IMR-90 (cell line): ENCODE measurements around the gene TFIP11. TPM values are rescaled to one million over a fixed set of nuclear protein-coding genes. Genes with fewer than 3 reads are reported as not detected.

Experiments
- ATAC-seq: fragments of 200-7000 bp; cut with Tn5 transposase; 2 replicates; pipeline ENCODE4 v1.9.1; 2020; ENCODE audit warnings: low read depth, mild to moderate bottlenecking, moderate library complexity
- BruUV-seq: library from RNA; stranded (reverse); fragments of 400-500 nt; replicated peaks from 2 replicates; lab custom pipeline; 2021; lab: Mats Ljungman, UMichigan
- CTCF ChIA-PET: fragments of 300-600 bp; formaldehyde crosslinking; extraction: SDS; loops from one replicate; lab custom pipeline; 2021; ENCODE audit warnings: antibody characterized with exemption; lab: Yijun Ruan, JAX
- POLR2A ChIA-PET: fragments of 300-600 bp; sonication (Branson Sonifier 250); formaldehyde crosslinking; loops from one replicate; lab custom pipeline; 2022; ENCODE audit warnings: antibody characterized with exemption; ENCODE audit not compliant: unreplicated experiment; lab: Charles Lee
- DNase-seq: peaks from one replicate; pipeline ENCODE4 v3.0.0; 2013
- H2AFZ ChIP-seq: replicated peaks from 2 replicates; pipeline ENCODE3; 2013; ENCODE audit warnings: low read length, mild to moderate bottlenecking; ENCODE audit not compliant: poor library complexity
- H2AK5ac ChIP-seq: 2 replicates; pipeline ENCODE4 v1.6.1; 2013; ENCODE audit warnings: low read depth, low read length, inconsistent platforms
- H2AK9ac ChIP-seq: replicated peaks from 2 replicates; pipeline ENCODE3; 2013; ENCODE audit warnings: mild to moderate bottlenecking, low read depth, low read length, moderate library complexity; ENCODE audit not compliant: poor library complexity
- H2BK120ac ChIP-seq: 2 replicates; pipeline ENCODE4 v1.6.1; 2013; ENCODE audit warnings: low read depth, low read length, inconsistent platforms
- H2BK15ac ChIP-seq: 3 replicates; pipeline ENCODE4 v1.6.1; 2013; ENCODE audit warnings: low read depth, low read length, inconsistent platforms
- H2BK20ac ChIP-seq: 2 replicates; pipeline ENCODE4 v1.6.1; 2013; ENCODE audit warnings: low read depth, mild to moderate bottlenecking, inconsistent platforms, low read length, moderate library complexity
- H2BK5ac ChIP-seq: 2 replicates; pipeline ENCODE4 v1.6.1; 2013; ENCODE audit warnings: mild to moderate bottlenecking, low read depth, low read length, inconsistent platforms; ENCODE audit not compliant: poor library complexity, severe bottlenecking
- H3K14ac ChIP-seq: replicated peaks from 2 replicates; pipeline ENCODE4 v1.6.1; 2013; ENCODE audit warnings: low read depth, low read length, inconsistent platforms
- H3K18ac ChIP-seq: 2 replicates; pipeline ENCODE4 v1.6.1; 2013; ENCODE audit warnings: low read depth, low read length, control low read depth
- H3K23ac ChIP-seq: 2 replicates; pipeline ENCODE4 v1.6.1; 2013; ENCODE audit warnings: low read depth, low read length, inconsistent platforms
- H3K27ac ChIP-seq: 2 replicates; pipeline ENCODE4 v1.5.1; 2013; ENCODE audit warnings: mild to moderate bottlenecking, control low read depth, low read length; ENCODE audit not compliant: insufficient read depth
- H3K27me3 ChIP-seq: 2 replicates; pipeline ENCODE4 v1.6.1; 2013; ENCODE audit warnings: low read length; ENCODE audit not compliant: control insufficient read depth, insufficient read depth
- H3K36me3 ChIP-seq: 2 replicates; pipeline ENCODE4 v1.6.1; 2013; ENCODE audit warnings: low read length, mixed read lengths; ENCODE audit not compliant: control insufficient read depth, insufficient read depth
- H3K4ac ChIP-seq: 2 replicates; pipeline ENCODE4 v1.6.1; 2013; ENCODE audit warnings: low read depth, low read length, inconsistent platforms
- H3K4me1 ChIP-seq: 2 replicates; pipeline ENCODE4 v1.6.1; 2013; ENCODE audit warnings: low read length, mixed read lengths; ENCODE audit not compliant: control insufficient read depth, insufficient read depth
- H3K4me2 ChIP-seq: 2 replicates; pipeline ENCODE4 v1.6.1; 2013; ENCODE audit warnings: low read depth, mild to moderate bottlenecking, control low read depth, low read length, moderate library complexity
- H3K4me3 ChIP-seq: 2 replicates; pipeline ENCODE4 v1.5.1; 2013; ENCODE audit warnings: low read depth, mild to moderate bottlenecking, control low read depth, low read length, moderate library complexity; ENCODE audit not compliant: insufficient read depth
- H3K56ac ChIP-seq: 2 replicates; pipeline ENCODE4 v1.6.1; 2013; ENCODE audit warnings: low read length, inconsistent platforms; ENCODE audit not compliant: insufficient read depth; ENCODE audit errors: extremely low read depth
- H3K79me1 ChIP-seq, 2 experiments: 2 replicates each; pipeline ENCODE4 v1.6.1; 2013; ENCODE audit warnings: low read length in 2 of 2, inconsistent platforms in 1 of 2, low read depth in 1 of 2
- H3K9ac ChIP-seq: 2 replicates; pipeline ENCODE4 v1.6.1; 2013; ENCODE audit warnings: low read depth, low read length, control low read depth
- H3K9me1 ChIP-seq: 2 replicates; pipeline ENCODE4 v1.6.1; 2013; ENCODE audit warnings: low read length, inconsistent platforms; ENCODE audit not compliant: insufficient read depth
- H3K9me3 ChIP-seq: 2 replicates; pipeline ENCODE4 v1.6.1; 2013; ENCODE audit warnings: low read length; ENCODE audit not compliant: control insufficient read depth, insufficient read depth
- H4K20me1 ChIP-seq: 2 replicates; pipeline ENCODE4 v1.6.1; 2013; ENCODE audit warnings: low read length, inconsistent platforms; ENCODE audit not compliant: insufficient read depth
- H4K5ac ChIP-seq: 2 replicates; pipeline ENCODE4 v1.6.1; 2013; ENCODE audit warnings: mild to moderate bottlenecking, low read depth, low read length, control low read depth
- H4K8ac ChIP-seq, 2 experiments: 2 replicates each; pipeline ENCODE4 v1.6.1; 2013; ENCODE audit warnings: low read depth in 2 of 2, low read length in 2 of 2, control low read depth in 1 of 2, inconsistent platforms in 1 of 2
- H4K91ac ChIP-seq: 2 replicates; pipeline ENCODE4 v1.6.1; 2013; ENCODE audit warnings: low read depth, low read length, inconsistent platforms; ENCODE audit not compliant: insufficient read depth
- MAZ ChIP-seq: IDR thresholded peaks from 2 replicates; pipeline ENCODE4 v1.6.1; 2012; ENCODE audit warnings: low read depth, mild to moderate bottlenecking, low read length, improper control_type of control experiment, moderate library complexity, borderline replicate concordance
- NFE2L2 ChIP-seq: fragments of 150-350 bp; IDR thresholded peaks from 2 replicates; pipeline ENCODE4 v1.6.1; 2016; ENCODE audit warnings: low read depth, mild to moderate bottlenecking, low read length
- WGBS, 2 experiments: methylation state at CpG; one replicate each; pipeline versions ENCODE4 v1.1.5 to v1.1.7; 2013; ENCODE audit warnings: missing lambda C conversion rate in 2 of 2; ENCODE audit not compliant: insufficient read length in 1 of 2; ENCODE audit errors: extremely low coverage in 2 of 2; 5-methylcytosine and 5-hydroxymethylcytosine counted together
- dilution Hi-C: fragments of 300-500 bp; cut with HindIII; formaldehyde crosslinking; loops from one replicate; pipeline ENCODE4 v1.14.3; 2018; ENCODE audit warnings: low sequenced_read_pairs; ENCODE audit not compliant: unreplicated experiment
- in situ Hi-C: fragments of 300-500 bp; cut with MboI; formaldehyde crosslinking; loops from 3 replicates; pipeline ENCODE4 v1.14.3; 2019; ENCODE audit warnings: low sequenced_read_pairs, inconsistent platforms, mixed read lengths
- intact Hi-C: fragments of 100-400 bp; cut with micrococcal nuclease; formaldehyde crosslinking; loops from 2 replicates; pipeline ENCODE4 v1.10.0; 2022
- polyA plus RNA-seq, 3 experiments: library from polyadenylated mRNA; depleted of rRNA; stranded (reverse); fragments of >200 nt; gene quantifications; 2 replicates each; pipeline ENCODE4 v1.2.3, GENCODE V29; 2012; ENCODE audit warnings: low replicate concordance in 1 of 3
- total RNA-seq: library from RNA; depleted of rRNA; stranded (reverse); fragments of >200 nt; gene quantifications from 2 replicates; pipeline ENCODE4 v1.2.3, GENCODE V29; 2012

TFIP11 gene
- total and polyA plus RNA-seq, 2 of the 4 experiments (the other 2 are of a cell fraction), result 22.5 to 43.2 TPM

GRCh38 chr22:26460202-26460601, 52.1 kb downstream of the TFIP11 start:
- no peak for TF ChIP-seq NFE2L2
- TF ChIP-seq MAZ, result no peak
- dilution Hi-C loops, result no loop called here

More at GRCh38 chr22:26460202-26460601, 52.1 kb downstream of the TFIP11 start:
- H3K4me2 ChIP-seq, result no peak overlapping the region
- H3K27me3 ChIP-seq, result no peaks in the 10 kb centered on the region
- H3K27ac ChIP-seq, result no peak overlapping the region
- no peak overlapping the region for H3K4me3 ChIP-seq
- H3K14ac ChIP-seq, result no peak overlapping the region
- no peak overlapping the region for H2BK120ac ChIP-seq
- ChIA-PET CTCF (interaction anchor here (0.7 to 2.8 kb wide), 4 partner anchors 14 to 96 kb away, joined by 3 to 14 read pairs (median 3); no protein-coding TSS in a partner anchor), POLR2A (no interaction called here)
- in situ Hi-C loops (loop anchor here (5.0 kb wide), 1 partner anchor 58 kb away; no protein-coding TSS in a partner anchor), intact Hi-C loops (loop anchor here (1.0 kb wide), 1 partner anchor 41 kb away; no protein-coding TSS in a partner anchor)
- H4K5ac ChIP-seq, result no peak overlapping the region
- no peak overlapping the region for H3K18ac ChIP-seq
- 0 out of 2 replicates have a peak, but pooled peaks cover 6% of the 10 kb centered on the region for H4K20me1 ChIP-seq
- no peak overlapping the region for H2AK5ac ChIP-seq
- no peak overlapping the region for H2BK20ac ChIP-seq
- H3K56ac ChIP-seq, result no peak overlapping the region
- H2BK5ac ChIP-seq, result no peak overlapping the region
- H3K36me3 ChIP-seq, result peaks cover 48% of the 10 kb centered on the region
- H3K9me3 ChIP-seq, result no peaks in the 10 kb centered on the region
- no peak overlapping the region for H4K8ac ChIP-seq
- no TSS peak for BruUV-seq
- no peaks in the 10 kb centered on the region for H3K4me1 ChIP-seq
- DNase-seq (no peak), ATAC-seq (no peak)
- no peak overlapping the region for H2AK9ac ChIP-seq
- H3K4ac ChIP-seq, result no peak overlapping the region
- H3K9ac ChIP-seq, result no peak overlapping the region
- no peaks in the 10 kb centered on the region; the same call in 1 of the 2 replicates for H3K9me1 ChIP-seq
- H2BK15ac ChIP-seq, result no peak overlapping the region
- H3K23ac ChIP-seq, result no peak overlapping the region
- H2AFZ ChIP-seq, result no peak overlapping the region
- peaks cover 3 to 15% of the 10 kb centered on the region in 2 experiments; a peak in 3 of 4 replicates for H3K79me1 ChIP-seq
- no peak overlapping the region for H4K91ac ChIP-seq
- 100% methylated on average over 3 of the region's 6 CpGs; no CpG with 5 or more reads in 1 of the 2 experiments for WGBS, 2 experiments
